Measurements from ENCODE around the gene ZRANB1. TPM values are rescaled to one million over a fixed set of nuclear protein-coding genes. Genes with fewer than 3 reads are reported as not detected.

The ZRANB1 gene
- total RNA-seq, 4 donors from 2014 or later: 35.5 to 48.7 (median 44.3) TPM

DNA sequence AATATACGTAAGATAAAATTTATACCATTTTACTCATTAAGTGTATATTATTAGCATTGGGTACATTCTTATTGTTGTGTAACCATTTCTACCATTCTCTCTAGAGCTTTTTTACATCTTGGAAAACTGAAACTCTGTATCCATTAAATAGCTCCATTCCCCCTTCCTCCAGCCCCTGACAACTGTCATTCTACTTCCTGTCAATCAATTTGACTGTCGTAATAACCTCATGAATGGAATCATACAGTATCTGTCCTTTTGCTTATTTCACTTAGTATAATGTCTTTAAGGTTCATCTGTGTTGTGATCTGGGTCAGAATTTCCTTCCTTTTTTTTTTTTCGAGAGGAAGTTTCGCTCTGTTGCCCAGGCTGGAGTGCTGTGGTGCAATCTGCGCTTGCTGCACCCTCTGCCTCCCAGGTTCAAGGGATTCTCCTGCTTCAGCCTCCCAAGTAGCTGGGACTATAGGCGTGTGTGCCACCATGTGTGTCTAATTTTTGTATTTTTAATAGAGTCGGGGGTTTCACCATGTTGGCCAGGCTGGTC is 15.6 kb downstream of the ZRANB1 start:
- no peak for ATAC-seq
- TF ChIP-seq POLR2A (IDR thresholded peaks at IDR 0.05) (no peak), POLR2AphosphoS5 (IDR thresholded peaks at IDR 0.05) (no peak), EP300 (IDR thresholded peaks at IDR 0.05) (no peak)
- TF ChIP-seq, protein P1, sequence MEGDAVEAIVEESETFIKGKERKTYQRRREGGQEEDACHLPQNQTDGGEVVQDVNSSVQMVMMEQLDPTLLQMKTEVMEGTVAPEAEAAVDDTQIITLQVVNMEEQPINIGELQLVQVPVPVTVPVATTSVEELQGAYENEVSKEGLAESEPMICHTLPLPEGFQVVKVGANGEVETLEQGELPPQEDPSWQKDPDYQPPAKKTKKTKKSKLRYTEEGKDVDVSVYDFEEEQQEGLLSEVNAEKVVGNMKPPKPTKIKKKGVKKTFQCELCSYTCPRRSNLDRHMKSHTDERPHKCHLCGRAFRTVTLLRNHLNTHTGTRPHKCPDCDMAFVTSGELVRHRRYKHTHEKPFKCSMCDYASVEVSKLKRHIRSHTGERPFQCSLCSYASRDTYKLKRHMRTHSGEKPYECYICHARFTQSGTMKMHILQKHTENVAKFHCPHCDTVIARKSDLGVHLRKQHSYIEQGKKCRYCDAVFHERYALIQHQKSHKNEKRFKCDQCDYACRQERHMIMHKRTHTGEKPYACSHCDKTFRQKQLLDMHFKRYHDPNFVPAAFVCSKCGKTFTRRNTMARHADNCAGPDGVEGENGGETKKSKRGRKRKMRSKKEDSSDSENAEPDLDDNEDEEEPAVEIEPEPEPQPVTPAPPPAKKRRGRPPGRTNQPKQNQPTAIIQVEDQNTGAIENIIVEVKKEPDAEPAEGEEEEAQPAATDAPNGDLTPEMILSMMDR (IDR thresholded peaks at IDR 0.05): no peak
- H3K4me1 ChIP-seq: peaks cover 7 to 78% (median 13%) of the 10 kb centered on the region in 3 donors

DNA sequence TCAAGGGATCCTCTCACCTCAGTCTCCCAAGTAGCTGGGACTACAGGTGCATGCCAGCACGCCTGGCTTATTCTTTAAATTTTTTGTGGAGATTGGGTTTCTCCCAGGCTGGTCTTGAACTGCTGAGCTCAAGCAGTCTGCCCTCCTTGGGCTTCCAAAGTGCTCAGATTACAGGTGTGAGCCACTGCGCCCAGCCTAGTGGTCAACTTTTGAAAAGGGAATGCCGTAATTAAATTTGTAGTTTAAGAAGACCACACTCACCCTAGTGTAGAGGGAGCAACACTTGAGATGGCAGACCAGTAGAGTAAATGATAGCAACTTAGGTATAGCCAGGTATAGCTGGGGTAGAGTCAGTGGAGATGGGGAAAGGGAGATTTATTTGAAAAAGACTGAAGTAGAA is 17.6 kb downstream of the ZRANB1 start:
- Histone ChIP-seq H3K4me3 (no peak overlapping the region), H3K36me3 (no peaks in the 10 kb centered on the region), H3K4me1 (peaks cover 7 to 74% (median 13%) of the 10 kb centered on the region in 3 donors), H3K27me3 (no peaks in the 10 kb centered on the region), H3K9me3 (no peaks in the 10 kb centered on the region), H3K27ac (no peak overlapping the region)
- TF ChIP-seq, protein P1 (IDR thresholded peaks at IDR 0.05): no peak
- no peak for TF ChIP-seq POLR2AphosphoS5 (IDR thresholded peaks at IDR 0.05)
- no peak for TF ChIP-seq POLR2A (IDR thresholded peaks at IDR 0.05)
- TF ChIP-seq EP300 (IDR thresholded peaks at IDR 0.05): no peak
- no peak for ATAC-seq
- 100% methylated on average over 3 of the region's 3 CpGs; no CpG with 5 or more reads in 1 of the 2 donors for WGBS, 2 donors (ENCODE audit: low coverage in 1 of 2)

More for the DNA sequence above, 15.6 kb downstream of the ZRANB1 start:
- H3K27ac ChIP-seq: no peak overlapping the region
- 88 to 90% methylated on average over 7 of the region's 7 CpGs for WGBS, 2 donors (ENCODE audit: low coverage in 1 of 2)
- no peaks in the 10 kb centered on the region for H3K27me3 ChIP-seq
- no peaks in the 10 kb centered on the region for H3K36me3 ChIP-seq
- no peaks in the 10 kb centered on the region for H3K9me3 ChIP-seq
- H3K4me3 ChIP-seq: no peak overlapping the region

DNA sequence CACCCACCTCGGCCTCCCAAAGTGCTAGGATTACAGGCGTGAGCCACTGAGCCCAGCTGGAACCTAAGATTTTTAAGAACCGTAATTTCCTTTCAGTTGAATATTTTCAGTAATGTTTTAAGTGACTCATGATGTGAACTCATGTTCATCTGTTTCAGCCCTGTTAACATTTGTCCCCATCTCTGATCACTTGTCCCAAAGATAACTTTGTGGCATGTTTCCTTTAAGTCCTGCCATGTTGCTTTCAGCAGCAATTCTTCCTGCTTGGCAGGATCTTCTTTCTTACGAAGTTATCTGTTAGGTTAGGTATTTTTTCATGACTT is 19.3 kb downstream of the ZRANB1 start:
- H3K4me3 ChIP-seq: no peak overlapping the region
- no peak for ATAC-seq
- peaks cover 0 to 71% (median 4%) of the 10 kb centered on the region in 3 donors for H3K4me1 ChIP-seq
- no peak overlapping the region for H3K27ac ChIP-seq
- 68 to 78% methylated on average over 4 of the region's 4 CpGs for whole genome bisulfite sequencing, 2 donors (ENCODE audit: low coverage in 1 of 2)
- no peaks in the 10 kb centered on the region for H3K27me3 ChIP-seq
- TF ChIP-seq POLR2AphosphoS5 (IDR thresholded peaks at IDR 0.05): no peak
- no peak for TF ChIP-seq POLR2A (IDR thresholded peaks at IDR 0.05)
- TF ChIP-seq, protein P1 (IDR thresholded peaks at IDR 0.05): no peak
- TF ChIP-seq EP300 (IDR thresholded peaks at IDR 0.05): no peak
- no peaks in the 10 kb centered on the region for H3K36me3 ChIP-seq
- H3K9me3 ChIP-seq: no peaks in the 10 kb centered on the region

DNA sequence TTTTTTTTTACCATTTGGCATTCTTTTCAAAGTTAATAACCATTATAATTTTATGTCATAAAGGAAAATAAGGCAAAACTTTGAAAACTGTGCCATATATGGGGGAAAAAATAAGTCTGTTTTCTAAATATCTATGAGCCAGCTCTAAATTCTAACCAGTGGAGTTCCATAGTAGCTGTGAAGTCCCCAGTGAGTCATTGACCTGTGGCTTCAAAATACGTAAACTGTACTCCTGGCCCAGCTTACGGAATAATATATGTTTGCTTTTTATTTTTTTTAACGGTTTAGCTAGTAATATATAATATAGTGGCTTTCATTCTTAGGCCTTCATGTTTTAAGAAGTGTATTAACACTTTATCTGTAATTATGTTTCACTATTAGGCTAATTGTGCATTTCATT is 20.5 kb downstream of the ZRANB1 start:
- WGBS, 2 donors (ENCODE audit: low coverage in 1 of 2): 85 to 95% methylated on average over 3 of the region's 3 CpGs
- Histone ChIP-seq H3K4me3 (no peak overlapping the region), H3K27ac (no peak overlapping the region), H3K36me3 (peaks cover 0 to 5% of the 10 kb centered on the region in 2 donors), H3K9me3 (no peaks in the 10 kb centered on the region), H3K4me1 (peaks cover 0 to 69% (median 0%) of the 10 kb centered on the region in 3 donors), H3K27me3 (no peaks in the 10 kb centered on the region)
- ATAC-seq: no peak
- no peak for TF ChIP-seq EP300 (IDR thresholded peaks at IDR 0.05)
- no peak for TF ChIP-seq POLR2A (IDR thresholded peaks at IDR 0.05)
- TF ChIP-seq POLR2AphosphoS5 (IDR thresholded peaks at IDR 0.05): no peak
- TF ChIP-seq, protein P1 (IDR thresholded peaks at IDR 0.05): no peak

All from gastroesophageal sphincter (tissue), 4 donors.